Measurements from ENCODE around the gene PSD4.

Gene PSD4

GRCh38 chr2:113225263-113226259, 51.8 kb downstream of the PSD4 start:
- DNase-seq, result peak; percentile 60

- DNase-seq, result no peak
Measured at GRCh38 chr2:113226462-113226861, 52.7 kb downstream of the PSD4 start.

GRCh38 chr2:113227290-113227689, 53.5 kb downstream of the PSD4 start:
- no peak for DNase-seq

GRCh38 chr2:113227698-113228097, 53.9 kb downstream of the PSD4 start:
- DNase-seq, result no peak

- no peak for DNase-seq
Measured at GRCh38 chr2:113228351-113228750, 54.6 kb downstream of the PSD4 start.

- no peak for DNase-seq
Measured at GRCh38 chr2:113228991-113229716, 55.4 kb downstream of the PSD4 start.

GRCh38 chr2:113229795-113230194, 56.0 kb downstream of the PSD4 start:
- DNase-seq, result no peak

- DNase-seq, result no peak
Measured at GRCh38 chr2:113230531-113230930, 56.8 kb downstream of the PSD4 start.

GRCh38 chr2:113231064-113231463, 57.3 kb downstream of the PSD4 start:
- no peak for DNase-seq

- no peak for DNase-seq
Measured at GRCh38 chr2:113232123-113232522, 58.4 kb downstream of the PSD4 start.

- DNase-seq, result no peak
Measured at GRCh38 chr2:113232740-113233139, 59.0 kb downstream of the PSD4 start.

GRCh38 chr2:113233593-113234550, 60.1 kb downstream of the PSD4 start:
- DNase-seq, result no peak

- no peak for DNase-seq
Measured at GRCh38 chr2:113234721-113235346, 61.1 kb downstream of the PSD4 start.

- peak; percentile 70 for DNase-seq
Measured at GRCh38 chr2:113235347-113236226, 61.8 kb downstream of the PSD4 start.

GRCh38 chr2:113236367-113237159, 62.8 kb downstream of the PSD4 start:
- DNase-seq, result no peak

GRCh38 chr2:113237604-113238160, 63.9 kb downstream of the PSD4 start:
- no peak for DNase-seq

- no peak for DNase-seq
Measured at GRCh38 chr2:113238871-113239839, 65.4 kb downstream of the PSD4 start.

- DNase-seq, result peak; percentile 85
Measured at GRCh38 chr2:113240150-113240914, 66.6 kb downstream of the PSD4 start.

Measured in left hindlimb (tissue), 1 donor.